HG03432 (cell line): ENCODE measurements around the gene LBP.
"Not testable (repeated sequence)": the region's sequence is repeated elsewhere in the genome, so short reads cannot be mapped to it uniquely, and the experiment has no call there.

Source experiments
- ATAC-seq: cut with Tn5 transposase; IDR thresholded peaks from one replicate; pipeline ENCODE4 v1.9.1; 2021; ENCODE audit warnings: mild to moderate bottlenecking, moderate library complexity; ENCODE audit not compliant: unreplicated experiment

Gene LBP

DNA sequence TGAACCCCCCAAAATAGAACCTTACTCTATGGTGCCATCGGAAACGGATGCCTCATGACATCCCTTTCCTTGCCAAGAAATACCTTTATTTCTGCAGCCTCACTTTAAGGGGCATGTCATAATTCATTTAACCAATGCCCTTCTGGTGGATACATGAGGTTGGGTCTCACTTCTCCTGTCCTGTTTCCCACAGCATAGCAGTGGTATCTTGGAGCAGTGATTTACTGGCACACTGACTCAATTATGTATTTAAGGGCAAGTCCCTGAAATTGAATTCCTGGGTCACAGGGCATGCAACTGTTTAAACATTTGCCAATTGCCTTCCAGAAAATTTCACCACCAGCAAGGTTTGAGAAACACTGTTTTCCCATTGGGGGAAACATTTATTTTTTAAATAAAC, 639 bp upstream of the LBP start:
- no peak for ATAC-seq

DNA sequence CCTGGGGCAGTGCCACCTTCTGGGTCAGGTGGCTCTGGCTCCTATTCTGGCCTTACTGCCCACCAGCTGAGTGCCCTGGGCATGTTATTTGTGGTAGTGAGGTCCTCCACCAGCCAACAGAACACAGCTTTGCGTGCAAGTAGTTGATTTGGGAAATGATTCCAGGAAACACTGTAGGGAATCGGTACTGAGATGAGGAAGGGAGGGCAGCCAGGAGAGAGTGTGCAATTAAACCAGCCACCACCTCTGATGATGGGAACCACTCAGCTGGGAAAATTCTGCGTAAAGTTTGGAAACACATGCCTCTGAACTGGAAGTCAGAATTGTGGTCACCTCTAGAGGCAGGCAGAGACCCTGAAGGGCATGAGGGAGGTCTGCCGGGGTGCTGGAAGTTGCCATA, 459 bp downstream of the LBP start:
- ATAC-seq: no peak

GRCh38 chr20:38349856-38350255, 3.6 kb downstream of the LBP start:
- no peak for ATAC-seq

- ATAC-seq: no peak
Measured at GRCh38 chr20:38350879-38351775, 4.8 kb downstream of the LBP start.

DNA sequence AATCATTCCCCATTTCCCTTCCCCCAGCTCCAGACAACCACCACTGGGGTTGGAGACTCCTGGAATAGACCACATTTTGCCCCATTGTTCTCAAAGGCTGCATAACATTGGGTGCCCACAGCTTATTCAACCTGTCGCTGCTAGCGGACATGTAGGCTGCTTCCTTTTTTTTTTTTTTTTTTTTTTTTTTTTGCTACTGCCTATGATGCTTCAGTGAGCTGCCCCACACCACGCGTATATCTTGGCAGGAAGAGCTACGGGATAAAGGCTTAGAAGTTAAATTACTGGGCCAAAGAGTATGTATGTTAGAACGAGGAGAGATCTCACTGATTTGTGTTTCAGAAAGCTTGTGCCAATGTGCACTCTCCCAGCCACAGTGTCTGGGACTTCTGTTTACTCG, 7.0 kb downstream of the LBP start:
- no peak for ATAC-seq

GRCh38 chr20:38354227-38354626, 7.9 kb downstream of the LBP start:
- no peak for ATAC-seq

- no peak for ATAC-seq
Measured at GRCh38 chr20:38355161-38356012, 9.1 kb downstream of the LBP start.

- no peak for ATAC-seq
Measured at GRCh38 chr20:38357653-38358207, 11.4 kb downstream of the LBP start.

- ATAC-seq: no peak
Measured at GRCh38 chr20:38358556-38358955, 12.3 kb downstream of the LBP start.

- no peak for ATAC-seq
Measured at GRCh38 chr20:38363004-38363747, 16.9 kb downstream of the LBP start.

- no peak for ATAC-seq
Measured at GRCh38 chr20:38369389-38369788, 23.1 kb downstream of the LBP start.

GRCh38 chr20:38372806-38373205, 26.5 kb downstream of the LBP start:
- no peak for ATAC-seq

GRCh38 chr20:38373231-38373867, 27.1 kb downstream of the LBP start:
- no peak for ATAC-seq

DNA sequence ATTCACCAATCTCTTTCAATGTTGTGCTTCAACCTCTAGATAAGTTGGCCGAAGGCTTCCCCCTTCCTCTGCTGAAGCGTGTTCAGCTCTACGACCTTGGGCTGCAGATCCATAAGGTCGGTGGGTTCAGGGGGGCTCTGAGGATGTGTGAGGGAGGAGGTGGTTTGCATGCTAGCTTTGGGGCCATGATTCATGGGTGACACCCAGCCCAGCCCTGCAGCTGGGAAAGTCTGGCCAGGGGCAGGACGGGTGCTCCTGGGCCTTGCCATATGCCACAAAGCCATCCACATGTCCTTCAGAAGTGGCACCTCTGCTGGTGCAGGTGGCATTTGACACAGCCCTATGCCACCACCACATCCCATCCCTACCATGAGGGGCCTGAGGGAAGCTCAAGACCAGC, 27.6 kb downstream of the LBP start:
- no peak for ATAC-seq

DNA sequence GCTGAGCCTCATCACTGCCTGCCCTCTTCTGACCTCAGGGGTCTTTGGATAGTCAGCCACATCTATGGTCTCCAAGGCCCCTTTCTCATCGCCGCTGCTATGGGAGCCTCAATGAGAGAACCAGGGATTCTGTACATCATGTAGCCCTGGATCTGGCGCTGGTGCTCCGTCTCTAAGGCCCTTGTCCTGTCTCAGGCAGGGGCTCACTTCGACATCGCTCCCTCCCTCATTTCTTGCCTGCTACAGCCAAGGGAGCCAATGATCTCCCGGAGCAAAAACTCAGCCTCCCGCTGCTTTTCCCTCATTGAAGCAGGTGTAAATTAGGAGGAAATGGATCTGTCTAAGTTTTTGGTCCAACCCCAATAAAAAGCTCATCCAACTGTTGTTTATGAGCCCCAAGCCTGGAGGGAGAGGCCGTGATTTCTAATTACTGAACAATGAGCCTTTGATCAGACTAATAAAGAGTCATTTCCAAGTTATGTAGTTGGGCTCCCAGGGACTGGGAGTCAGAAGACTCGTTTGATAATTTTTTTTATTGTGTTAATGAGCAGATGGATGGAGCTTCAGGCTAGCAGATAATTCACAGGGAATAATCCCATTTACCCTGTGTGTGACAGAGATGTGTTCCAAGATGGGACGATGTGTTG, 30.9 kb downstream of the LBP start:
- no peak for ATAC-seq

- ATAC-seq: not testable (repeated sequence)
Measured at GRCh38 chr20:38377838-38378237, 31.6 kb downstream of the LBP start.

DNA sequence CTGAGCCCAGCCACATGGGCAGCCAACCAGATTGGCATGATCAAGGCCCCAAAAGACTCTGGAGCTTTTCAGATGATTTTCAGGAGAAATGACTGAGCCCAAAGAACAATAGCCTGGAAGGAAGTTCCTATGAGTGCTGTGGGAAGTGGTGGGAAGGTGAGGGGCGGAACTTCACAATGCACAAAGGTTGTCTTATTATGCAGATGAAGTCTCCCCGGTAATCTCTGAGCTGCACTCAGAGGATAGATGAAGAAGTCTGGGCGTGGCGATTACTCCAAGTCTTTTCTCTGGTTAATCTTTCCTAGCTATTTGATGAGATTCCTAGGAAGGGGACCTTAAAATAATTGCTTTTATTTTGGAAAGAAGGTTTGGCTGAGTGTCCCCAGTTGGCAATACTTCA, 36.9 kb downstream of the LBP start:
- no peak for ATAC-seq

GRCh38 chr20:38386004-38386403, 39.7 kb downstream of the LBP start:
- no peak for ATAC-seq

DNA sequence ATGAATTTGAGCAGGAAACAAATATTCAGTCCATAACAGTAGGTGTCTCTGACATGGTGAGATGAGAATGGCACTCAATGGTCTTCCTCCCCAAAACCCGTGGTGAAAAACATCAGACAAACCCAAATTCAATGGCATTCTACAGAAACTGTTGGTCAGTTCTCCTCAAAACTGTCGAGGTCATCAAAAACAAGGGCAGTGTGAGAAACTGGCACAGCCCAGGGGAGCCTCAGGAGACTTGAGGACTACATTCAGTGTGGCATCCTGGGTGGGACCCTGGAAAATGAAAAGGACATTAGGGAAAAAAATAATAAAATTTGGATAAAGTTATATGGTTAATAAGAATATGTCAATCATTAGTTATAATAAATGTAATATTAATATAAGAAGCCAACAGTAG, 40.6 kb downstream of the LBP start:
- no peak for ATAC-seq

GRCh38 chr20:38387953-38388352, 41.7 kb downstream of the LBP start:
- no peak for ATAC-seq
